NT2/D1 (cell line): ENCODE measurements around the gene BST1.

Experiments
- YY1 ChIP-seq: IDR thresholded peaks from 2 replicates; pipeline ENCODE4 v1.6.1; 2011; ENCODE audit not compliant: insufficient read length, insufficient read depth
- ZNF274 ChIP-seq: IDR thresholded peaks from 2 replicates; pipeline ENCODE4 v1.6.1; 2011; ENCODE audit warnings: mild to moderate bottlenecking, low read depth, low read length

DNA sequence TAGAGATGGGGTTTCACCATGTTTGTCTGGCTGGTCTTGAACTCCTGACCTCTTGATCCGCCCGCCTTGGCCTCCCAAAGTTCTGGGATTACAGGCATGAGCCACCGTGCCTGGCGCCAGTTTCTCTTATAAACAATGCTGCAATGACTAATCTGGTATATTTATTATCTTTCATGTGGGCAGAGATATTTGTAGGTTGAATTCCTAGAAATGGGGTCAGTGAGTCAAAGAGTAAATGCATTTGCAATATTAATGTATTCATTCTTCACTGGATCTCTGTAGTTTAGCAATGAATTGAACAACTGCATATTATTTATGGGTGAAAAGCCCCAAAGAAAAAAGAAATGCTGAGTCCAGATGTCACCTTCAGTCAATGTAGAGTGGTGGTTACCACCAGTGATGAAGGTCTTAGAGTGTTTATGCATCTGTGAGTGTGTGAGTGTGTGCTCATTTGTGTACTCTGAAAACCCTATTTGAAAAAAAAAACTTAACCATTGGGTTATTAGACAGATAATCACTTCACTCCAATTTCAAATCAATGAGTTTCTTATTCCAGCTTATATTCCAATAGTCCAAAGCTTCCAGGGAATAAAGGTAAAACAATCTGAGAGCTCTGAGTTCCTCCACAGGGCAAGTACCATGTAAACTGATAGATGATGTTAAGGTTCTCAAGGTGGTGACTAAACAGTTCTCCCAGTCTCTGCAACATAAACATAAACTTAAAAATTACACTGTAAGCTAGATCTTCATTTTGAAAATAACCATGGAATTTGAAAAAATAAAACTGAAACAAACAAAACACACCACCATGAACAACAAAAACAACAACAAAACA lies 52.7 kb downstream of the BST1 start:
- no peak for TF ChIP-seq YY1
- no peak for TF ChIP-seq ZNF274
